HG02840 (cell line): Measurements from ENCODE around the gene SERPINB6.
"Not testable (repeated sequence)": the region's sequence is repeated elsewhere in the genome, so short reads cannot be mapped to it uniquely, and the experiment has no call there.

Experiments
- ATAC-seq: cut with Tn5 transposase; IDR thresholded peaks from one replicate; pipeline ENCODE4 v1.9.1; 2021; ENCODE audit warnings: mild to moderate bottlenecking, moderate library complexity, moderate number of reproducible peaks; ENCODE audit not compliant: unreplicated experiment, low FRiP score

The SERPINB6 gene

GRCh38 chr6:2918936-2919335 lies 52.4 kb downstream of the SERPINB6 start:
- ATAC-seq: no peak

- ATAC-seq: no peak
Observed at GRCh38 chr6:2917801-2918445, 53.4 kb downstream of the SERPINB6 start.

GRCh38 chr6:2917065-2917464 lies 54.3 kb downstream of the SERPINB6 start:
- ATAC-seq: no peak

GRCh38 chr6:2916158-2916925 lies 55.0 kb downstream of the SERPINB6 start:
- no peak for ATAC-seq

DNA sequence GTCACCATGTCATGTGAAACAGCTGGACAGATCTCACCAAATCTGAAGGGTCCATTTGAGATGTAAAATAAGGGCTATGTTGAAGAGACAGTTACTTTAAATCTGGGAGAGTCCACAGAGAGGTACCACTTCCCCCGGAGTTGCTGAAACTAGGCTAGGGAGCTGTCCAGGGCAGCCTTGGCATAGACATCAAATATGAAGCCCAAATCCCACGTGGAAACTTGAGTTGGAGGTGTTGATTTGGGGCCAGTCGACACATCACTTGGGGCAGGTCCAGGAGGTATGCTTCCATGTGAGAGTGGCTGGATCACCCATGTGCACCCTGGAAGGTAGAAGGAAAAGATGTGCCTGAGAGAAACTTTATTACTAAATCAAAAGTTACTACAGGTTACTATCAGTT lies 56.2 kb downstream of the SERPINB6 start:
- ATAC-seq: no peak

GRCh38 chr6:2914318-2914660 lies 57.1 kb downstream of the SERPINB6 start:
- no peak for ATAC-seq

DNA sequence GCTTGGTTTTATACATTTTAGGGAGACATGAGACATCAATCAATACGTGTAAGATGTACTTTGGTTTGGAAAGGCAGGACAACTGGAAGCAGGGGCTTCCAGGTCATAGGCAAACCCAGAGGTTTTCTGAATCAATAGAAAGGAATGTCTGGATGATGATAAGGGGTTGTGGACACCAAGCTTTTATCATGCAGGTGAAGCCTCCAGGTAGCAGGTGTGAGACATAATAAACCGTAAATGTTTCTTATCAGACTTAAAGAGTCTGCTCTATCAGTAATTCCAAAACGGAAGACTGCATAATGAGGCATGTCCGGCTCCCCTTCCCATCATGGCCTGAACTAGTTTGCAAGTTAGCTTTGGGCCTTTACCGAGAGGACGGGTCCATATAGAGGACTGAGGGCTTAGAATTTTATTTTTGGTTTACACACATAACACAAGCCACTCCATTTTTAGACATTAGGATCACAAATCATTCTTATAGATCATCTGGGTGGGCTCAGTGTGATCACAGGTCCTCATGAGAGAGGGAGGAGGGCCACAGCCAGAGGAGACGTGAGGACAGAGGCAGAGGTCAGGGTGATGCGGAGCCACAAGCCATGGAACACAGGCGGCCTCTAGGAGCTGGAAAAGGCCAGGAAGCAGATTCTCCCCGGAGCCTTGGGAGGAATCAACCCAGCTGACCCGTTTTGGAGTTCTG lies 57.6 kb downstream of the SERPINB6 start:
- ATAC-seq: no peak

DNA sequence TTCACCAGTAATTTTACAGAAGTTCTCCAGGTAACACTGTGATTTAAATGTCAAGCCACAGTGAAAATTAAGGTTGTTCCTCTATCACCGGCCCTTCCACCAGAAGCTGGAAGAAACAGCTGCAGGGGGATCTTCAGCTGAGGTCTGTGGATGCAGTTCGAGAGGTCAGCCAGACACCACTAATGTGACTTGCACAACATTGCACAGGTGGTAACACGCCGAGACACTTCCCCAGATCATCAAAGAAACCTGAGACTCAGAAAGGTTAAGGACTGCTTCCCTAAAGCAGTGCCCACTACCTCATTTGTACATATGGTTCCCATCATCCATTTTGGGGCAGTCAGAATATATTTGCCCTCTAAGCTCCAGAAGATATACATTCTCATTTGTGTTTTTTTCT lies 60.2 kb downstream of the SERPINB6 start:
- ATAC-seq: no peak

DNA sequence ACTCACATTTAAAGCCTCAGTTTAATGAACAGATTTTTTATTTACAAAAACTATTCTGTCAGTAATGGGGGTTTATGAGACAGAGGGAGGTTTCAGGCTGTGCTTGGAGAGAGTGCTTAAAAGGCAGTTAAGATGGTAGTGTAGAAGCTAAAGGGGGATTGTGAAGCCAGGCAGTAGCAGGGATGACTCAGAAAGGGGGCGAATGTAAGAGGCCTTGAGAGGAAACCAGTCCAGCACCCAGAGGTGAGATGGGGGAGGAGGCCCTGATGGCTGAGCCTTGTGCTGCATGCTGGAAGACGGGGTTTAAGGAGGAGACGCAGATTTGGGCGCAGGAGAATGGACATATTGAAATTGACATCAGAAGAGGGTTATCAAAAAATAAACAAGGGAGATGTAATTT lies 61.6 kb downstream of the SERPINB6 start:
- ATAC-seq: no peak

- not testable (repeated sequence) for ATAC-seq
Observed at GRCh38 chr6:2909051-2909606, 62.2 kb downstream of the SERPINB6 start.

- ATAC-seq: not testable (repeated sequence)
Observed at GRCh38 chr6:2908516-2908915, 62.9 kb downstream of the SERPINB6 start.

DNA sequence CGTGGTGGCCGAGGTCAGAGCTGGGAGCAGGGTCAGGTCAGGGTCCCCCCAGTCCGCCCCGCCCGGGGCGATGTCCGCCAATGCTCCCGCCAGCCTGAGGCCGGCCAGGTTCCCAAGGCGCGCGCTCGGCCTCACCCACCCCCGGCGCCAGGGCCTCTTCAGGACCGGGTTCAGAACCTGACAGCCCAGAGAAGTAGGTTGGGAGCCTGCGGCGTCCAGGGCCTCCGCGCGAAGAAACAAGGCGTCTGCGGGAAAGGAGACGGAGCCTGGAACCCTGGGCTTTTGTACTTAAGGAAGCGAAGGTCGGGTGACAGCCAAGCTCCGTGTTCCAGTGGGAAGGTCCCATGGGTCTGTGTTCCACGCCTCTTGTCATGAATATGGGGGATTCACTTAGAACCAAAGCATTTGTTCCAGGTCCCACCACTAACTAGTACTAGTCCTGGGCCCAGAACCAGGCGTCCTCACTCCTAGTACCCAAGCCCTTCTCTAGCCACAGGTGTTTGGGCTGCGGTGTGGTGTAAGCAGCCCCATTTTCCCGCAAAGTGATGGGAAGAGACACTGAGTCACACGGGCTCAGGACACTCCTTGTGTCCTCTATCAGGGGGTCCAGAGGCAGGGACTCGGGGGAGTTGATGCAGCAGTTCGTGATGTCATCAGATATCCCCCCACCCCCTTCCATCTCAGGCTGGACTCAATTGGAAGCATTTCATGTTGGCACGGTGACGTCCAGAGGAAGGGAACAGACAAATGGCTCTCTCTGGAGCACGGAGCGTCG lies 67.8 kb downstream of the SERPINB6 start:
- ATAC-seq: not testable (repeated sequence)

DNA sequence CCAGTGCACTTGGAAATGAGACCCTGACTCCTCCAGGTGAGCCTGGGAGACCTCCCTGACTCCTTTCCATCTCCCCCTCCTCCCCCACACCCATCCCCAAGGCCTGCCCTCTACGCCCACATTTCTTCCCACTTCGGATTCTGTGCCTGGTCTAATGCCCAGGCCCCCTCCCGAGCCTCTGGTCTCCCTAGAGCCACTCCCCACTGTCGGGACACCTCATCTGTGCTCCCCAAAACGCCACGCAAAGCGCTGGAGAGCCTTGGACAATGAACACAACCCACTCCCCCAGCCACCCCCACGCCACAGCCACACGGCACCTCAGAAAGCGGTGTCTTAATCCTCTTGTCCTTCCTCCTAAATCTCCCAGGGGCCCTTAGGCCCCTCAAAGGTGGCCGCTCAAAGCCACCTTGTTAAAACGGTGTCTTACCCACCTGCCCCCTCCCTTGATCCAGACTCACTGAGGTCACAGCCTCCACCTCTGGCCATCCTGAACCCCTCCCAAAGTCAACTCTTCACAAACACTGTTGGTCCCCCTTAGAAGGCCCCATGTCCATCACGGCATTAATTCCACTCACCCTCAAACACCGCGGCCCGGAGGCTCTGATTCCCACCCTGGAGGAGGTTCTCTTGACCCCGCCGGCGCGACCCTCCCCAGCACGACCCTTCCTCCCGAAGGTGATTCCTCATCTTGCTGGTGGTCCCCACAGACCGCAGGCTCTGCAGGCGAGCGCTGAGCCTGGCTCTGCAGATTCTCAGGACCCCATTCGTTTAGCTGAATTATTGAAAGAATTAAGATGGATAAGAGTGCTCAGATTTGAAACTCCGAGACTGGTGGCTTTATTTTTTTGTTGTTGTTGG lies 69.5 kb downstream of the SERPINB6 start:
- ATAC-seq: not testable (repeated sequence)

GRCh38 chr6:2900821-2901644 lies 70.3 kb downstream of the SERPINB6 start:
- no peak for ATAC-seq

GRCh38 chr6:2900221-2900807 lies 71.1 kb downstream of the SERPINB6 start:
- ATAC-seq: no peak

DNA sequence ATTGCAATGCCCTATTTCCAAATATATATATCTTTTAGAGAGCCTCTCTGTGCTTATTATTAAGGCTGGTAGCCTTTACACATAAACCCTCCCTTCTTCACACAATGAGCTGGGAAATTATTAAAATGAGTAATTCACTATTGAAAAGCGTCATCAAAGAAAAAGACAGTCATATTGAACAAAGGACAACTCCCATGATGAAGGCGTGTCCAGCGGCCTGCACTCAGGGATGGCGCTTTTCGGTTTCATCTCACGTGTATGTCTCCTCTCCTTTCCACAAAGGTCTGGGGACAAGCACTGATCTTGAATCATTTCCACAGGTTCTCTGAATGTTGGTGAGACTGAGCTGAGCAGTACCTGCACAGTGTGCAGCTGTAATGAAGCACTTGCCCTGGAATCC lies 71.8 kb downstream of the SERPINB6 start:
- no peak for ATAC-seq
